CD4-positive, alpha-beta T cell treated with Interleukin-6 for 4 hours (primary cell): ENCODE measurements around the gene ZNRF1.
"Not testable (repeated sequence)": the region's sequence is repeated elsewhere in the genome, so short reads cannot be mapped to it uniquely, and the experiment has no call there.

Experiments used
- DNase-seq: peaks from one replicate; pipeline ENCODE4 v3.0.0-alpha.2; 2020; ENCODE audit warnings: mixed read lengths

Gene ZNRF1

GRCh38 chr16:75081179-75081859 lies 82.5 kb downstream of the ZNRF1 start:
- DNase-seq = no peak

- no peak for DNase-seq
Measured at GRCh38 chr16:75083813-75084212, 85.0 kb downstream of the ZNRF1 start.

GRCh38 chr16:75085556-75085955 lies 86.7 kb downstream of the ZNRF1 start:
- DNase-seq = no peak

GRCh38 chr16:75086281-75086680 lies 87.5 kb downstream of the ZNRF1 start:
- no peak for DNase-seq

GRCh38 chr16:75086688-75087374 lies 88.0 kb downstream of the ZNRF1 start:
- DNase-seq = no peak

- DNase-seq = no peak
Measured at GRCh38 chr16:75087375-75087979, 88.7 kb downstream of the ZNRF1 start.

GRCh38 chr16:75088216-75088615 lies 89.4 kb downstream of the ZNRF1 start:
- DNase-seq = no peak

- DNase-seq = no peak
Measured at GRCh38 chr16:75088934-75089333, 90.1 kb downstream of the ZNRF1 start.

- no peak for DNase-seq
Measured at GRCh38 chr16:75089486-75090202, 90.8 kb downstream of the ZNRF1 start.

GRCh38 chr16:75090899-75091298 lies 92.1 kb downstream of the ZNRF1 start:
- DNase-seq = not testable (repeated sequence)

- DNase-seq = not testable (repeated sequence)
Measured at GRCh38 chr16:75091619-75092018, 92.8 kb downstream of the ZNRF1 start.

- no peak for DNase-seq
Measured at GRCh38 chr16:75092777-75093176, 94.0 kb downstream of the ZNRF1 start.

GRCh38 chr16:75093598-75094540 lies 95.0 kb downstream of the ZNRF1 start:
- no peak for DNase-seq

GRCh38 chr16:75095204-75095621 lies 96.4 kb downstream of the ZNRF1 start:
- no peak for DNase-seq

- no peak for DNase-seq
Measured at GRCh38 chr16:75096656-75097055, 97.8 kb downstream of the ZNRF1 start.

- no peak for DNase-seq
Measured at GRCh38 chr16:75097191-75097761, 98.5 kb downstream of the ZNRF1 start.

GRCh38 chr16:75097941-75098901 lies 99.4 kb downstream of the ZNRF1 start:
- DNase-seq = peak; percentile 73

GRCh38 chr16:75099075-75099667 lies 100.3 kb downstream of the ZNRF1 start:
- DNase-seq = no peak

- peak; percentile 59 for DNase-seq
Measured at GRCh38 chr16:75099738-75100602, 101.1 kb downstream of the ZNRF1 start.
